DOHH2 (cell line): ENCODE measurements around the gene PIR.

Experiments
- EZH2phosphoT487 ChIP-seq: fragments of 200-600 bp; sonication (generic); IDR thresholded peaks from 2 replicates; pipeline ENCODE4 v1.6.1; 2017; ENCODE audit warnings: borderline replicate concordance, mild to moderate bottlenecking, antibody characterized with exemption, low read length, moderate library complexity, mixed read lengths
- TF ChIP-seq, protein P1 (sequence below): fragments of 200-600 bp; sonication (generic); IDR thresholded peaks from one replicate; pipeline ENCODE4 v1.5.1; 2014; ENCODE audit warnings: antibody characterized with exemption, mild to moderate bottlenecking, low read depth, low read length; ENCODE audit not compliant: poor library complexity, severe bottlenecking

DNA sequence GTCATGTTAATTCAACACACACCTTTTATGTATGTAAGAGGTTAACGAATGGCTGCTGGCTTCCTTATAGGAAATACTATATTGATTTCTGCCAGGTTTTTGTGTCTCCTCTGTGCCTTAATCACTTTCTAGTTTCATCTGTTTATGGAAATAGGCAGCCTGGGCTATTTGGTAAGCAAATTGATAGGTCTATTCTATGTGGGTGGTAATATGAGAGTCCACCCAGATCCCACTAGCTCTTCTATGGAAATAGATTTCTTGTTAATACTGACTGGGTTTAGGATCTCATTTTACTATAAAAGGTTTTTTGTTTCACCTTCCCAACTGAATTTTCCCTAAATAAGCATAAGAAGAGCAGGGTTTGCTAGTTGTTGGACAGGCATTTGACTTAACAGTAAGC, 11.5 kb upstream of the PIR start:
- TF ChIP-seq, protein P1, sequence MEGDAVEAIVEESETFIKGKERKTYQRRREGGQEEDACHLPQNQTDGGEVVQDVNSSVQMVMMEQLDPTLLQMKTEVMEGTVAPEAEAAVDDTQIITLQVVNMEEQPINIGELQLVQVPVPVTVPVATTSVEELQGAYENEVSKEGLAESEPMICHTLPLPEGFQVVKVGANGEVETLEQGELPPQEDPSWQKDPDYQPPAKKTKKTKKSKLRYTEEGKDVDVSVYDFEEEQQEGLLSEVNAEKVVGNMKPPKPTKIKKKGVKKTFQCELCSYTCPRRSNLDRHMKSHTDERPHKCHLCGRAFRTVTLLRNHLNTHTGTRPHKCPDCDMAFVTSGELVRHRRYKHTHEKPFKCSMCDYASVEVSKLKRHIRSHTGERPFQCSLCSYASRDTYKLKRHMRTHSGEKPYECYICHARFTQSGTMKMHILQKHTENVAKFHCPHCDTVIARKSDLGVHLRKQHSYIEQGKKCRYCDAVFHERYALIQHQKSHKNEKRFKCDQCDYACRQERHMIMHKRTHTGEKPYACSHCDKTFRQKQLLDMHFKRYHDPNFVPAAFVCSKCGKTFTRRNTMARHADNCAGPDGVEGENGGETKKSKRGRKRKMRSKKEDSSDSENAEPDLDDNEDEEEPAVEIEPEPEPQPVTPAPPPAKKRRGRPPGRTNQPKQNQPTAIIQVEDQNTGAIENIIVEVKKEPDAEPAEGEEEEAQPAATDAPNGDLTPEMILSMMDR: no peak
- TF ChIP-seq EZH2phosphoT487: no peak
